WTC11 (cell line): ENCODE data around the gene RSPO4. TPM values are rescaled to one million over a fixed set of nuclear protein-coding genes. Genes with fewer than 3 reads are reported as not detected.

Source experiments
- ATAC-seq: fragments of 200-7000 bp; cut with Tn5 transposase; 2 replicates; pipeline ENCODE4 v1.10.0; 2021; ENCODE audit warnings: mild to moderate bottlenecking, moderate library complexity
- CTCF ChIA-PET: fragments of 300-600 bp; sonication (Branson Sonifier 250); formaldehyde crosslinking; loops from one replicate; lab custom pipeline; 2021; ENCODE audit warnings: antibody characterized with exemption; lab: Charles Lee
- POLR2A ChIA-PET: fragments of 350-600 bp; sonication (Branson Sonifier 250); formaldehyde crosslinking; loops from one replicate; lab custom pipeline; 2021; ENCODE audit warnings: antibody characterized with exemption; lab: Charles Lee
- DNase-seq: peaks from one replicate; pipeline ENCODE4 v3.0.0; 2021; ENCODE audit warnings: low spot score
- H3K27ac Mint-ChIP-seq: 2 replicates; pipeline ENCODE4 v1.8.0; 2021; ENCODE audit warnings: mixed read lengths
- H3K27me3 Mint-ChIP-seq: 2 replicates; pipeline ENCODE4 v1.8.0; 2021; ENCODE audit warnings: low read depth, mild to moderate bottlenecking, moderate library complexity, mixed read lengths
- H3K36me3 Mint-ChIP-seq: 2 replicates; pipeline ENCODE4 v1.8.0; 2021; ENCODE audit warnings: mixed read lengths
- H3K4me1 Mint-ChIP-seq: 2 replicates; pipeline ENCODE4 v1.8.0; 2022; ENCODE audit warnings: mixed read lengths
- H3K4me3 Mint-ChIP-seq: 2 replicates; pipeline ENCODE4 v1.8.0; 2021; ENCODE audit warnings: mild to moderate bottlenecking, moderate library complexity, mixed read lengths
- H3K9me3 Mint-ChIP-seq: 2 replicates; pipeline ENCODE4 v1.8.0; 2021; ENCODE audit warnings: mixed read lengths
- AFF4 ChIP-seq: sonication (generic); formaldehyde crosslinking; IDR thresholded peaks from 2 replicates; pipeline ENCODE4 v1.8.1; 2023; ENCODE audit warnings: mild to moderate bottlenecking, missing genetic modification reagents, borderline replicate concordance
- ATF6 ChIP-seq: sonication (generic); formaldehyde crosslinking; IDR thresholded peaks from 2 replicates; pipeline ENCODE4 v1.8.1; 2023; ENCODE audit warnings: mild to moderate bottlenecking, missing genetic modification reagents
- ELF4 ChIP-seq: sonication (generic); formaldehyde crosslinking; IDR thresholded peaks from 2 replicates; pipeline ENCODE4 v1.8.1; 2022; ENCODE audit warnings: low read depth, mild to moderate bottlenecking, moderate library complexity, missing genetic modification reagents
- FOXK1 ChIP-seq: sonication (generic); formaldehyde crosslinking; IDR thresholded peaks from 2 replicates; pipeline ENCODE4 v1.8.0; 2022; ENCODE audit warnings: mild to moderate bottlenecking, moderate library complexity, missing genetic modification reagents
- GABPB1 ChIP-seq: sonication (generic); formaldehyde crosslinking; IDR thresholded peaks from 2 replicates; pipeline ENCODE4 v1.8.1; 2023; ENCODE audit warnings: mild to moderate bottlenecking, missing genetic modification reagents
- IRF1 ChIP-seq: sonication (generic); formaldehyde crosslinking; IDR thresholded peaks from 2 replicates; pipeline ENCODE4 v1.8.0; 2023; ENCODE audit warnings: missing genetic modification reagents
- MLX ChIP-seq: sonication (generic); formaldehyde crosslinking; IDR thresholded peaks from 2 replicates; pipeline ENCODE4 v1.8.1; 2023; ENCODE audit warnings: mild to moderate bottlenecking, missing genetic modification reagents, moderate library complexity
- NFATC4 ChIP-seq: fragments of 250-450 bp; sonication (Bioruptor Pico); IDR thresholded peaks from 2 replicates; pipeline ENCODE4 v1.9.0; 2021; ENCODE audit warnings: mild to moderate bottlenecking
- OVOL2 ChIP-seq: fragments of 250-450 bp; sonication (Bioruptor Pico); IDR thresholded peaks from 2 replicates; pipeline ENCODE4 v1.9.0; 2021; ENCODE audit warnings: mild to moderate bottlenecking, borderline replicate concordance
- RELA ChIP-seq: sonication (generic); formaldehyde crosslinking; IDR thresholded peaks from 2 replicates; pipeline ENCODE4 v1.8.1; 2022; ENCODE audit warnings: missing genetic modification reagents, mild to moderate bottlenecking, borderline replicate concordance
- RORB ChIP-seq: fragments of 250-450 bp; sonication (Bioruptor Pico); IDR thresholded peaks from 2 replicates; pipeline ENCODE4 v1.9.0; 2021; ENCODE audit warnings: mild to moderate bottlenecking
- SP1 ChIP-seq: sonication (generic); formaldehyde crosslinking; conservative IDR thresholded peaks from 2 replicates; pipeline ENCODE4 v1.8.1; 2022; ENCODE audit warnings: missing genetic modification reagents
- USF2 ChIP-seq: sonication (generic); formaldehyde crosslinking; IDR thresholded peaks from 2 replicates; pipeline ENCODE4 v1.8.1; 2023; ENCODE audit warnings: mild to moderate bottlenecking, missing genetic modification reagents, moderate library complexity
- ZBTB43 ChIP-seq: sonication (generic); formaldehyde crosslinking; IDR thresholded peaks from 2 replicates; pipeline ENCODE4 v1.8.1; 2023; ENCODE audit warnings: mild to moderate bottlenecking, missing genetic modification reagents
- ZNF232 ChIP-seq: sonication (generic); formaldehyde crosslinking; IDR thresholded peaks from 2 replicates; pipeline ENCODE4 v1.8.0; 2022; ENCODE audit warnings: mild to moderate bottlenecking, missing genetic modification reagents
- ZNF416 ChIP-seq: fragments of 250-450 bp; sonication (Bioruptor Pico); IDR thresholded peaks from 2 replicates; pipeline ENCODE4 v1.9.0; 2021; ENCODE audit warnings: mild to moderate bottlenecking, inconsistent platforms
- ZNF425 ChIP-seq: fragments of 250-450 bp; sonication (Bioruptor Pico); conservative IDR thresholded peaks from 2 replicates; pipeline ENCODE4 v1.9.0; 2021; ENCODE audit warnings: mild to moderate bottlenecking
- ZNF671 ChIP-seq: fragments of 250-450 bp; sonication (Bioruptor Pico); IDR thresholded peaks from 2 replicates; pipeline ENCODE4 v1.8.0; 2021; ENCODE audit warnings: mild to moderate bottlenecking
- ZSCAN18 ChIP-seq: fragments of 250-450 bp; sonication (Bioruptor Pico); IDR thresholded peaks from 2 replicates; pipeline ENCODE4 v2.1.2; 2022; ENCODE audit warnings: mild to moderate bottlenecking, moderate library complexity
- total RNA-seq: library from RNA; stranded (reverse); gene quantifications from 3 replicates; pipeline ENCODE4 v1.2.3, GENCODE V29; 2021

The RSPO4 gene
- total RNA-seq, 1 experiment from 2014 or later: 4.5 TPM

GRCh38 chr20:1003920-1004697 lies 2.0 kb upstream of the RSPO4 start:
- Mint-ChIP-seq H3K27ac (no peak overlapping the region), H3K36me3 (no peaks in the 10 kb centered on the region), H3K27me3 (peaks cover 50% of the 10 kb centered on the region), H3K4me1 (peaks cover 10% of the 10 kb centered on the region), H3K4me3 (no peak overlapping the region), H3K9me3 (no peaks in the 10 kb centered on the region)
- ChIA-PET POLR2A (interaction anchor here (0.8 kb wide), 1 partner anchor 104 kb away, joined by 3 read pairs; no protein-coding TSS in a partner anchor), CTCF (interaction anchor here (1.8 to 2.5 kb wide), 2 partner anchors 104 to 110 kb away, joined by 5 to 8 read pairs; no protein-coding TSS in a partner anchor)
- ATAC-seq: no peak
- DNase-seq: no peak
- no peak for TF ChIP-seq ZNF671 (CRISPR knock-in tag)
- no peak for TF ChIP-seq GABPB1
- TF ChIP-seq USF2 (CRISPR knock-in tag): no peak
- no peak for TF ChIP-seq ZNF232
- no peak for TF ChIP-seq SP1 (CRISPR knock-in tag)
- no peak for TF ChIP-seq NFATC4 (CRISPR knock-in tag)
- TF ChIP-seq AFF4 (CRISPR knock-in tag): no peak
- no peak for TF ChIP-seq MLX
- TF ChIP-seq ZNF416 (CRISPR knock-in tag): no peak
- no peak for TF ChIP-seq IRF1 (CRISPR knock-in tag)
- no peak for TF ChIP-seq ZSCAN18 (CRISPR knock-in tag)
- TF ChIP-seq ZNF425: no peak
- TF ChIP-seq ZBTB43 (CRISPR knock-in tag): no peak
- TF ChIP-seq FOXK1 (CRISPR knock-in tag): no peak
- TF ChIP-seq RORB (CRISPR knock-in tag): no peak
- TF ChIP-seq OVOL2 (CRISPR knock-in tag): no peak
- TF ChIP-seq RELA (CRISPR knock-in tag): no peak
- TF ChIP-seq ELF4 (CRISPR knock-in tag): no peak
- no peak for TF ChIP-seq ATF6 (CRISPR knock-in tag)
